GM03348 (cell line): ENCODE data around the gene CALCOCO2.
"Not testable (repeated sequence)": the region's sequence is repeated elsewhere in the genome, so short reads cannot be mapped to it uniquely, and the experiment has no call there.

Experiments used
- DNase-seq: peaks from one replicate; pipeline ENCODE4 v3.0.0; 2012; ENCODE audit warnings: low spot score

Gene CALCOCO2

DNA sequence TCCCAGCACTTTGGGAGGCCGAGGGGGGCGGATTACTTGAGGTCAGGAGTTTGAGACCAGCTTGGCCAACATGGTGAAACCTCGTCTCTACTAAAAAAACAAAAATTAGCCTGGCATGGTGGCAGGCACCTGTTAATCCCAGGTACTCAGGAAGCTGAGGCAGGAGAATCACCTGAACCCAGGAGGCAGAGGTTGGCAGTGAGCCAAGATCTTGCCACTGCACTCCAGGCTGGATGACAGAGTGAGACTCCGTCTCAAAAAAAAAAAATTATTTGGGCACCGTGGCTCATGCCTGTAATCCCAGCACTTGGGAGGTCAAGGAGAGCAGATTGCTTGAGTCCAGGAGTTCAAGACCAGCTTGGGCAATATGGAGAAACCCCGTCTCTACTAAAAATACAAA is 9.9 kb upstream of the CALCOCO2 start:
- not testable (repeated sequence) for DNase-seq

DNA sequence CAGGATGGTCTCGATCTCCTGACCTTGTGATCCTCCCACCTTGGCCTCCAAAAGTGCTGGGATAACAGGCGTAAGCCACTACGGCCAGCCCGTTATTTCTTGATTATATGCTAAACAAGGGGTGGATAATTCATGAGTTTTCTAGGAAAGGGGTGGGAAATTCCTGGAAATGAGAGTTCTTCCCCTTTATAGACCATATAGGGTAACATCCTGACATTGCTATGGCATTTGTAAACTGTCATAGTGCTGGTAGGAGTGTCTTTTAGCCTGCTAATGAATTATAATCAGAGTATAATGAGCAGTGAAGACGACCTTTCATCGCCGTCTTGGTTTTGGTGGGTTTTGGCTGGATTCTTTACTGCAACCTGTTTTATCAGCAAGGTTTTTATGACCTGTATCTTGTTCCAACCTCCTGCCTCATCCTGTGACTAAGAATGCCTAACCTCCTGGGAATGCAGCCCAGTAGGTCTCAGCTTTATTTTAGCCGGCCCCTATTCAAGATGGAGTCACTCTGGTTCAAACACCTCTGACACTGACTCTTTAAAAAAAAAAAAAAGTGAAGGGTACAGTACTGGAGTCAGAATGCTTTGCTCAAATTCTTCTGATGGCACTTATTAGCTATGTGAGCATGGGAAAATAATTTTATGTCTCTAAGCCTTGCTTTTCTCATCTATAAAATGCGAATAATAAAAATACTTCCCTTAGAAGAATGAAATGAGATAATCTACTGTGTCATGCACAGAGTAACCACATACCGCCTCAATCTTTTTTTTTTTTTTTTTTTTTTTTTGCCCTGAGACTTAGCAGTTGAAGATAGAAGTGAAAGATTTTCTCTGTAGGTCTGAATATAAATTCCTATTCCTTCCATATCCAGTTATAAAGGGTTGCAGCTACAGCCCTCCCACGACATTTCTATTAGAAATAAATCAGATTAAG is 5.1 kb upstream of the CALCOCO2 start:
- DNase-seq: no peak

DNA sequence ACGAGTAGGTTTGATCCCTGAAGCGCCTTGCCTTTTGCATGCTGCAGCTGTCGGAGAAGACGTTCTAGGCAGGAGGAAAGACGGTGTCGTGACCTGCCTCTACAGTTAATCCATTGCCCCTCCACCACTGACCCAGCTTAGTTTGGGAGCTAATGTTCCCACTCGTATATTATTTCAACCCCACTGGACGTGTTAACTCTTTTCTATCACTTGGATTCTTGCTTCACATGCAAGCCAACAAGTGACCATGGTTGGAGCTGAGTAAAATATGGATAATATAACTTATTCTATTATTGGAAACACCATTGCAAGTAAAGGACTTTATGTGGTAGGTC is 681 bp downstream of the CALCOCO2 start:
- no peak for DNase-seq

DNA sequence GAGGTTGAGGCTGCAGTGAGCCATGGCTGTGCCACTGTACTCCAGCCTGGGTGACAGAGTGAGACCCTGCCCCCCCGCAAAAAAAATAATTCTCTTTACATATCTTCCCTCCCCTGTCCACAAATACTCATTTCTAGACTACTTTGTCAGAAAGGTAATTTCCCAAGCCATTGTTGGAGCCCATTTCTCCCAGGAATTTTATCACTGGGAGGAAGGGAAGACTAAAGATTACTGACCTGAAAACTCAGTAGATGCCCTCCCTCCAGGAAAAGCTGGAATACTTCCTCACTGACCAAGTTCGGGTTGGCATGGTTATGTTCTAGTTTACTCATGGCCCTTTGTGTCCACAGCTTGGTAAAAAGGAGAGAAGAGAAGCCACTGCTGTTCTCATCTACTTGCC is 4.1 kb downstream of the CALCOCO2 start:
- no peak for DNase-seq

DNA sequence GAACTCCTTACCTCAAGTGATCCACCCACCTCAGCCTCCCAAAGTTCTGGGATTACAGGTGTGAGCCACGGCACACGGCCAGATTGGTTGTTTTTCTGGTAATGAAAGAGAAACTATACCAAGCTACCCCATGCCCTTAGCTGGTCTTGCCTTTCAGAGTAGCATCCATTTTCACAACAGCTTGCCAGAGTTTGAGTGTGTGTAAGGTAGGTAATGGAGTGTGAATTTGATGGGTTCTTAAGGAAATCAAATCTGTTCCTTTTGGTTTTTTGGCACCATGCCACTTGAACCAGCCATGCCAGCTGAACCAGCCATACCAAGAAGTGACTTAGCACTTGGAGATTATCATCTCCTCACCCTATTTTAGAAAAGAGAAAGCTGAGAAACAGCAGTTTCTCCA is 5.1 kb downstream of the CALCOCO2 start:
- no peak for DNase-seq

DNA sequence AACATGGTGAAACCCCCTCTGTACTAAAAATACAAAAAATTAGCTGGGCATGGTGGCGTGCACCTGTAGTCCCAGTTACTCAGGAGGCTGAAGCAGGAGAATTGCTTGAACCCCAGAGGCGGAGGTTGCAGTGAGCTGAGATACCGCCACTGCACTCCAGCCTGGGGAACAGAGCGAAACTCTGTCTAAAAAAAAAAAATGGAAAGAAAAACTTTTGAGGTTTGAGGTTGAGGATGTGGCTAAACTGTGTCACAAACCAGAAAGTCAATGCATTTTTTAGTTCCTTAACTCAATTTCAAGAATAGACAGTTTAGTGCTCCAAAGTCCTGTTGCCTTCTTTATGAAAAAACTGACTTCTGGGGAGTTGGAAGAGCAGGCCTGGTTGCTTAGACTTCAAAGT is 6.6 kb downstream of the CALCOCO2 start:
- not testable (repeated sequence) for DNase-seq

DNA sequence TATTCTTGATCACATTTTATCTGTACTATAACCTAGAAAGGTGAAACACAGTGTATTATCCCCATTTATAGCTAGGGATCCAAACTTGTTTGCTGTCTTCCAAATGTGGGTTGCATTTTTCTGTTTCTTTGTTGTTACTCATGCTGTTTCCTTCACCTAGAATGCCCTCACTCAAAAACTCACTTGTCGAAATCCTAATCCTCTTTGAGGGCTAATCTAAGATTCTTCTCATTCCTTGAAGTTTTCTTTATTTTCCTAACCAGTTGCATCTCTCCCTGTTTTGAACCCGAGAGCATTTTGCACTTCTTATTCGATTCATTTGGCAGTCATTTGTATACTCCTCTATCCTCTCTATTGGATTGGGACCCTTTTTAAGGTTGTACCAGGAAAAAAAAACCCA is 9.6 kb downstream of the CALCOCO2 start:
- DNase-seq: peak; percentile 22

DNA sequence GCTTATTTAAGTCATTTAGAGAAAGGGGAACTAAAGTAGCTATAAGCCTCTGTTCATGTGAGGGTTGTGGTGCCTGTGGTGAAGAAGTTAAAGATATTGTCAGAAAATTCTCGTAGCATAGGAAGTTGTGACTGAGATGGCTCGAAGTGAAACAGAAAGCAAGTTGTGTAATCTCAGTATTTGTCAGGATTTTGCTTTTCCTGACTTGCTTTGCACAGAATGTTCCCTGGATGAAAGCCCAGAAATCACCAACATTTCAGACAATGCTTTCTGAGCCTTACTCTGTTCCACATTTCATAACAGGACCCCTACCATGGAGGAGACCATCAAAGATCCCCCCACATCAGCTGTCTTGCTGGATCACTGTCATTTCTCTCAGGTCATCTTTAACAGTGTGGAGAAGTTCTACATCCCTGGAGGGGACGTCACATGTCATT is 10.6 kb downstream of the CALCOCO2 start:
- DNase-seq: peak; percentile 67

DNA sequence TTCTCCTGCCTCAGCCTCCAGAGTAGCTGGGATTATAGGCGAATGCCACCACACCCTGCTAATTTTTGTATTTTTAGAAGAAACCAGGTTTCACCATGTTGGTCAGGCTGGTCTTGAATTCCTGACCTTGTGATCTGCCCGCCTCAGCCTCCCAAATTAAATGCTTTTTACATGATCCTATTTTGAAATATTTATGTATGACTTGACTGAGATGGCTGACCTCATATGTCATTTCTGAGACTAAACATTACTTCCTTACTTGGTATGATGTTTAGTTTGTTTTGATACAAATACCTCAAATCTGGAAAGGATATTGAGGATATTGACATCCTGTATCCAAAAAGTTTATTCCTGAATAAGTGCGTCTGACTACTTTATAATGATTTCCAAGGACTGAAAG is 11.9 kb downstream of the CALCOCO2 start:
- no peak for DNase-seq

DNA sequence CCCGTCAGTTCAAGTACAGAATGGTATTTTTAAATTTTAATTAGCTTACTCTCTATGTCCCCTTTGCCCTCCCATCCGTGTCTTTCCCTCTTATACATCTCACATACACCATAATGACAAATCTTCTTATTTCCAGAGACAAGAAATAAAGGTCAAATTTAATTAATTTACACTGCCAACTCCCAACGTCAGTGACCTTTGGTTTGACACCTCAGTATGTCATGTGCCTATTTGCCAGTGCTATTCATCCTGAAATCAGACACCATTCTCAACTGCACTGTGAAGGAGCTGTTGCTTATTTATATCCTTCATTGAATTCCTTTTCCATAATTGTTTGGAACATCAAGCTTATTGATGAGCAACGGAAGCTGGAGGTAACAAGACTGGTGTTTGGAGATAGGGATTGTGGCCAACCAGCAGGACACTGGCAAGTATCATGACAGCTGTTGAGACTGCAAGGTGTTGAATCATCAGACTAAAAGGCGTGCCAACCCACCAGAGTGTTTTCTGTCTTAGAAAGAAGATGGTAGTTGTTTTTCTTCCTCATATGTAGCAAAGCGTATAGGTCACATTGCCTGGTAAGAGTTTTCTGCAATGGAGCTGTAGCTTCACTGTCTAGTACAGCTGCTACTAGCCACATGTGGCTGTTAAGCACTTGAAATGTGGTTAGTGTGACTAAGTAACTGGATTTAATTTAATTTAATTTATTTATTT is 12.5 kb downstream of the CALCOCO2 start:
- DNase-seq: no peak

DNA sequence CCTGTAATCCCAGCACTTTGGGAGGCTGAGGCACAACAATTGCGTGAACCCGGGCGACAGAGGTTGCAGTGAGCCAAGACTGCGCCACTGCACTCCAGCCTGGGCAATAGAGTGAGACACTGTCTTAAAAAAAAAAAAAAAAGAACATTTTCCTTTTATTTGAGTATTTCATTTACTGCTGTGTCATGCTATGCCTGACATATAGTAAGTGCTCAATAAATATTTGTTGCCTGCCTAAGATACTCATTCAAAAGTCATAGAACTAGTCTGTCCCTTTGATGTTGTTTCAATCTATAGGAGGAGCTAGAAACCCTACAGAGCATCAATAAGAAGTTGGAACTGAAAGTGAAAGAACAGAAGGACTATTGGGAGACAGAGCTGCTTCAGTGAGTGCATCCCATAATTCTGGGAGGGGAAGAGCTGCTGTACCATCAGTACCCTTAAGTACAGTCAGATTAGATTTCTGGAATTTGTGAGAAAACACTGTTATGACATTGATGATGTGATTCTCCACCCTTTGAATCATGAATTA is 20.0 kb downstream of the CALCOCO2 start:
- no peak for DNase-seq

DNA sequence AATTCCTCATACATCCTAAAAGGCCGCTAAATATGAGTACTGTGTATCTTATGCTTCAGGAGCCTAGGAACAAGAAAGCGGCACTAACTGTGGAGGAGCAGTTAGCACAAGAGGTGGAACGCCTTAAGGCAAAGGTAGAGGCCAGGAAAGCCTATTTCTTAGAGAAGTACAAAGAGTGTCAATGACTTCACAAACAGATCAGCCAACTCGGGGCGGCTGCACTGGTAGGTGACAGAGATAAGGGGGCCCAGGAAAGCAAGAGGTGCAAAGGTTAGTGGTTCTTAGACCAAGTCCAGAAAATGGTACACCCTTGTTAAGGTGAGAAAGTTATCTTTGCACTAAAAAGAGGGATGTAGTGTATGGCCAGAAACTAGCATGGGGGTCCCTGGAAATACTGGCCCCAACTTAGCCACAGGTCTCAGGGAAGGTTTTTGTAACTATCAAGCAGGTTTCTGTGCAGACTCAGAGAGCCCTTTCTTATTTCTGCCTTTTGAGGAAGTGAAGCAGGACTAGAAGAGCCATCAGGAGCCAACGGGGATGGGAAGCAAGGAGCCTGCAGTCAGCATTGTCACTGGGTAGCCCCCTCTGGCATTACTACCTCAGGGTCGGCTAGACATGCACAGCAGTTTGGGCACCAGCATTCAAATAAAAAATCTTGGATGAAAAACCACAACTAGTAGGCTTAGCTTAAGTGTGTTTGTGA is 24.1 kb downstream of the CALCOCO2 start:
- DNase-seq: no peak

DNA sequence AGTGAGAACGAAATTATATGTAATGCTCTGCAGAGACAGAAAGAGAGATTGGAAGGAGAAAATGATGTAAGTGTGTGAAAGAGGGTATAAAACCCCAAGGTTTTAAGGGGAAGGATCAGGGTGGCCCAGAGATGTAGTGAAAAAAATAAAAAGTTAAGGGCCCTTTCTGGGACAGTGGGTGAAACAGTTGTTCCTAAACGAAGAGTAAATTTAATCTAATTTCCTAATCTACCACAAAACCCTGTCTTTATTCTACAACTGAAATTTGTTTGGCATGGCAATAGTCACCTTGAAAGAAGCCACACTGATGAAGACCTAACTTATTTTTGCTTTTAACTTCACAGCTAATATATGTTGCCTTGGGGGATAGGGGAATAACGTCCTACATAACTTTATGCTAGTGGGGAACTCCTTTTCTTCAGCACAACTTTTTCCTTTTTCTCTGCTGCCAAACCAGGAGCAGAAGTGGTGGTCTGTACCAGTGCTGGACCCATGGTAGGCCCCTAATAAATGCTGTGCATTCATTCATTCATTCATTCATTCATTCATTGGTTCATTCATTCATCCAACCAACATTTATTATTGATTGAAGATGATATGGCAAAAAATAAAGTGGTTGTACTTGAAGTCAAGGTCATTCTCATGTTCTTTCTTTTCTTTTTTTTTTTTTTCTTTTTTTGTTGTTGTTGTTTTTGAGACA is 25.4 kb downstream of the CALCOCO2 start:
- no peak for DNase-seq

DNA sequence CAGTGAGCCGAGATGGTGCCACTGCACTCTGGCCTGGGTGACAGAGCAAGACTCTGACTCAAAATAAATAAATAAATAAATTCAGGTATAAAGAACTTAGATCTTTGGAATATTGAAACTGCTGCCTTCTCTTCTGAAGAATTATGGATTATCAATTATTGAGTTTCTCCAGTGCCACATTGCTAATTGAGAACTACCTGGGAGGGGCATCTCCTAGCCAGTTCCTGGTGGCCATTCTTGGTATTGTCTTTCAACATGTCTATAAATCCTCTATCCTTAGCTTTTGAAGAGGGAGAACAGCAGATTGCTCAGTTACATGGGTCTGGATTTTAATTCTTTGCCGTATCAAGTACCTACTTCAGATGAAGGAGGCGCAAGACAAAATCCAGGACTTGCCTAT is 29.2 kb downstream of the CALCOCO2 start:
- DNase-seq: no peak

DNA sequence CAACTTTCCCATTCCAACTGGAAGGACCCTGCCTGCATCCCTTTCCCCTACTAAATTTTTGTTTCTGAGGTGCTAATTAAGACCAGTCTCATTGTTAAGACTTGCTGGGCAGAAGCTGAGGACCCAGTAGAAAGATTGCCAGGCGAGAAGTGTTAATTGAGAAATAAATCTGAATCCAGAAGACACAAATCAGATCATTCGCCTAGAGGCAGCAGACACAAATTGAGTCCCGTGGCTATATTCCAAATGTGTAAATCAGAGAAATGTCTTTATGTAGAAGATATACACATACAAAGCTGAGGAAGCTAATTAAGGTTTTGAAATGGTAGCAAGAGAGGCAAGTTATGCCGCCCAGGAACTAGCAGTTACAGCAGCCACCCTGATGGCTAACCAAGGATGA is 29.6 kb downstream of the CALCOCO2 start:
- DNase-seq: no peak

DNA sequence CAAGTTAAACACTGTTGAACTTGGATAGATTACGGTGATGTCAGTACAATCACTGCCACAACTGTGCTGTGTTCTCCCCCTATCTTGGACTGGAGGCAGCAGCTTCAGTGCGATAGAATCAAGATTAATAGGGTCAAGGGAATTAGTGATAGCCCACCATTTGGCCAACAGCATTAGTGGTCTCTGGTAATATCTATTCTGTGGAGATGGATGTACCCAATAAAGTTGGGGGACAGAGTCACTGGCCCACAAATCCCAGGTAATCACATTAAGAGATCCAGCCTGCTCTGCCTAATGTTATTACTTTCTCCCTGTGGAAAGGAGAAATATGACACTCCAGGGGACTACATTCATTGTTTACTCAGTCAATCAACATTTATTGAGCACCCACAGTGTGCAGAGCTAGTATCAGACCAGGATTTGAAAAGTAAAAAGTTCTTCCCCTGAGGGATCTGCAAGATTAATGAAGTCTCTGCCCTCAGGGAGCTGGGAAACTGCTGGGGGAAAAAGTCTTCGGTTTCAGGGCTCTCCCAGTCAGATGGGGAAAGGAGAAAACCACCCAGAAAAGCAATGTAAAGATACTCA is 38.2 kb downstream of the CALCOCO2 start:
- no peak for DNase-seq

DNA sequence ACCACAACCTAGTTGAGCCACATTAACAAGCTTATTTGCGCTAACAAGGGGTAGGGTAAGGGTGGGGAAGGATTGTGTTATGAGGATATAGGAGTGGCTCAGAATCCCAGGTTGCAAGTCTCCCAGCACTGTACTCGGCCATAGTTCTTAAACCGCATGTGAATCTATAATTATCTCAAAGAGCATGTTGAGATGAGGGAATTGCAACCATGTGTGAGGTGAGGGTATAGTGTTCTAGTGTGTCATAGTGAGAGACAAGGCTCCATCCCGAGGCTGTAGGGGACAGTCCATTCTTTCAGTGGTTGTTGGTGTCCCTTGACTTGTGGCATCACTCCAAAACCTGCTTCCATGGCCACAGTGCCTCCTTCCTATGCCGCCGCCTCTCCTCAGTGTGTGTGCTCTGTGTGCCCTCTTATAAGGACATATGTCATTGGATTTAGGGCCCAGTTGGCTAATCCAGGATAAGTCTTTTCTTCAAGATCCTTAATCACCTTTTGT is 39.0 kb downstream of the CALCOCO2 start:
- DNase-seq: no peak

DNA sequence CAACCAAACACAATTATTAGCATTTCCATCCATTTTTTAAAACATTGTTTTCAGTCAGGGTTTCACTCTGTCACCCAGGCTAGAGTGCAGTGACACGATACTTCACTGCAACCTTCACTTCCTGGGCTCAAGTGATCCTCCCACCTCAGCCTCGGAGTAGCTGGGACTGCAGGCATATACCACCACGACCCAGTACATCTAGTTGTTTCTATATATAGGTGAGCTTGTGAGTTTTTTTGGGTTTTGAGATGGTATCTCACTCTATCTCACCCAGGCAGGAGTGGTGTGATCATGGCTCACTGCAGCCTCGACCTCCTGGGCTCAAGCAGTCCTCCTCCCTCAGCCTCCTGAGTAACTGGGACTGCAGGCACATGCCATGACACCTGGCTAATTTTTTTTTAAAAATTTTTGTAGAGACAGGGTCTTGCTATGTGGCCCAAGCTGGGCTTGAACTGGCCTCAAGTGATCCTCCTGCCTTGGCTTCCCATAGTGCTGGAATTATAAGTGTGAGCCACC is 40.3 kb downstream of the CALCOCO2 start:
- no peak for DNase-seq

DNA sequence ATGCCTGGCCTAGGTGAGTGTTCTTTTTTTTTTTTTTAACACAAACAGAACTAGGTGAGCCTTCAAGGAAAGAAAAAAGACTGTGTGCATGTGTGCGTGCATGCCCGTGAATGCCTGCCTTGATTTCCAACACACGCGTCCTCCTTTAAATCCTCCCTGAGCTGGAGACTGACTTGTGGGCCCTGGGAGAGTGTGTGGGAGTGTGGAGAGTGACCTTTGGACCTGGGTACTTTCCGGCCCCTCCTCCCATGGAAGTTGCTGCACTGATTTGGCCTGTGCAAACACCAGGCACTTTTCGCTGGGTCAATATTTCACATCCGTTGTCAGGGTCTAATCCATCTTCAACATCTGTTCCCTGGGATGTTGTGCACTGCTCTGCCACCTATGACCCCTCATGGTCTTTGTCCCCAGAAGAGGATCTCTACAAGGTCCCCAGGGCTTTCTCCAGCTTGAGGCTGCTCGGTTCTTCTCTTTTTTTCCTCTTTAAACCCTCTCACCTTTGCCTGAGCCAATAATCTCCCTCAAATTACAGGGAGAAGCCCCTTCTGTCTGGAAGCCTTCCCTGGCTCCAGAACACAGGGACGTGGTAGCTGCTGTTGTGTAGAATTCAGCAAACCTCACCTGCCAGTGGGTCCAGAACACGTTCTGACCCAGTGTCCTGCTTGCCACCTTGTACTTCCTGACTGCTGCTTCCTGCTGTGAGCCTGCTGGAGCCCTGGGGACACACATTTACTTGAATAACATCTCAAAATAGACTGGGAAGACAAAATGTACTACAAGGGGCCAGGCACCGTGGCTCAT is 40.9 kb downstream of the CALCOCO2 start:
- DNase-seq: no peak

DNA sequence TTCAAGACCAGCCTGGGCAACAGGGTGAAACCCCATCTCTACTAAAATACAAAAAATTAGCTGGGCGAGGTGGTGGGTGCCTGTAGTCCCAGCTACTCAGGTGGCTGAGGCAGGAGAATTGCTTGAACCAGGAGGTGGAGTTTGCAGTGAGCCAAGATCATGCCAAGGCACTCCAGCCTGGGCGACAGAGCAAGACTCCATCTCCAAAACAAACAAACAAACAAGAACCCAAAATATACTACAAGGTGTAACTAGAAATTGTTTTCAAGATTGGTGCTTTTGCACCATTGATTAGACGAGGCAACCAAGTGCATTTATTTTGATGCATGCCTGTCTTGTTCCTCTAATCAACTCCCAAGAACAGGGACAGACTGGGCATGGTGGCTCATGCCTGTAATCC is 41.6 kb downstream of the CALCOCO2 start:
- DNase-seq: not testable (repeated sequence)
